ENCODE measurements around the gene CDK14. TPM values are rescaled to one million over a fixed set of nuclear protein-coding genes. Genes with fewer than 3 reads are reported as not detected.

CDK14 gene
- total and polyA plus RNA-seq, 2 of the 8 experiments (the other 6 are each of a cell fraction or from before 2014, with no cell fraction given) = 5.5 to 47.3 TPM

DNA sequence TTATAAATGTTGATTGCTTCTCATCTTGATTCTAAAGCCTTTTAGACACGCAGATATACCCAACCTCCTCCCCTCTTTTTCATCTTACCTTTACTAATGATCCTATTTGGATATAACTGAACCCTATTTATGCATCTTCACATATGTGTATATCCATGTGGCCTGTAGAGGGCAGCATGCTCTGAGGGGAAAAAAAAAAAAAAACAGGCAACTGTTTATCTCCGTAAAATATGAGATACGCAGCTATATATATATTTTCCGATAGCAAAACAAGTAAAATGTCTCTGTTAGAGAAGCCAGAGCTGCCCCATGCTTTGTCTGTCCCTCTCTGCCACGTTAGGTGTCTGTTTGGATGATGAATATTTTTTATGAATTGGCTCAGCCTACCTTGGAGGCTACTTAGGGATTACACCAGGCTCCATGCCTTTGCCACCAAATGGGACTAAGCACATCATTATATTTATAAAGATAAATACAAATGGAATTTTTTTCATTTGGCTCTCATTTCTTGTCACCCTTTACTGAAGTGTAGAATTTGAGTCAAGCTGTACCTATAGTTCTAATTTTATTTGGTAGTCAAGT lies 493.4 kb downstream of the CDK14 start:
- no peaks in the 10 kb centered on the region for H3K9me3 ChIP-seq (ENCODE audit: insufficient read depth in 2 of 2, low read depth in 1 of 2, low read length in 1 of 2)
- no peak overlapping the region for H3K4me3 ChIP-seq (ENCODE audit: extremely low read depth in 1 of 4, insufficient read depth in 2 of 4, low read depth in 3 of 4, low read length in 4 of 4)
- no peak overlapping the region for H4K5ac ChIP-seq (ENCODE audit: insufficient read length, low read depth, low read length)
- no peak overlapping the region for H3K9ac ChIP-seq (replicated peaks in 1 of 4; ENCODE audit: extremely low read depth in 1 of 4, low read depth in 3 of 4, low read length in 3 of 4)
- H4K20me1 ChIP-seq (replicated peaks in 1 of 2; ENCODE audit: control insufficient read depth in 1 of 2, insufficient read depth in 2 of 2, low read length in 2 of 2) = no peaks in the 10 kb centered on the region
- H2BK15ac ChIP-seq (ENCODE audit: low read length) = no peak overlapping the region
- H3K79me2 ChIP-seq (ENCODE audit: control insufficient read depth in 1 of 2, insufficient read depth in 2 of 2, low read length in 2 of 2) = no peaks in the 10 kb centered on the region
- FAIRE-seq (peak; percentile 7), DNase-seq (ENCODE audit: low read depth in 1 of 2, low spot score in 2 of 2) (no peak)
- no peak overlapping the region for H3K14ac ChIP-seq (ENCODE audit: insufficient read length)
- 57% methylated on average over 5 of the region's 5 CpGs; no CpG with 5 or more reads in 1 of the 2 experiments for WGBS, 2 experiments (ENCODE audit: extremely low coverage in 1 of 2, insufficient coverage in 1 of 2, insufficient read length in 1 of 2, insufficient replicate concordance in 2 of 2, low coverage in 1 of 2, low lambda C conversion rate in 2 of 2, missing lambda C conversion rate in 1 of 2)
- H2BK12ac ChIP-seq (ENCODE audit: low read depth, low read length) = no peak overlapping the region
- no peak overlapping the region for H4K8ac ChIP-seq (ENCODE audit: extremely low read depth, insufficient read depth, low read length)
- H3K4me1 ChIP-seq (replicated peaks in 1 of 4; ENCODE audit: control insufficient read depth in 3 of 4, insufficient read depth in 4 of 4, low read length in 3 of 4) = no peaks in the 10 kb centered on the region
- no peak overlapping the region for H2BK120ac ChIP-seq (replicated peaks; ENCODE audit: low read depth, low read length)
- H3K4ac ChIP-seq (replicated peaks; ENCODE audit: insufficient read length, low read depth, low read length) = no peak overlapping the region
- no peak overlapping the region for H2AFZ ChIP-seq (ENCODE audit: low read length)
- ChIA-PET CTCF (ENCODE audit: partially characterized antibody) (interaction anchor here (0.6 to 3.0 kb wide), 26 partner anchors 8 to 669 kb away, joined by 3 to 16 read pairs (median 4); no protein-coding TSS in a partner anchor), POLR2A (ENCODE audit: partially characterized antibody) (no interaction called here)
- H3K27ac ChIP-seq (ENCODE audit: low read depth, low read length) = no peak overlapping the region
- H2BK20ac ChIP-seq (ENCODE audit: low read length) = no peak overlapping the region
- no peaks in the 10 kb centered on the region for H3K23me2 ChIP-seq (ENCODE audit: low read depth, low read length)
- peaks cover 0 to 1% (median 0%) of the 10 kb centered on the region in 4 experiments; a peak in 1 of 7 replicates for H3K27me3 ChIP-seq (replicated peaks in 1 of 4; ENCODE audit: control insufficient read depth in 3 of 4, extremely low read depth in 1 of 4, insufficient read depth in 3 of 4, low read length in 3 of 4)
- no peak overlapping the region; a peak in 1 of 4 replicates for H3K4me2 ChIP-seq (ENCODE audit: insufficient read depth in 1 of 2, low read depth in 2 of 2, low read length in 2 of 2)
- H3K18ac ChIP-seq (ENCODE audit: extremely low read depth, low read length) = no peak overlapping the region
- no peak overlapping the region for H2AK5ac ChIP-seq (ENCODE audit: low read depth, low read length)
- H4K91ac ChIP-seq (replicated peaks; ENCODE audit: insufficient read length, low read length) = no peak overlapping the region
- H3K56ac ChIP-seq (replicated peaks; ENCODE audit: insufficient read length, low read depth, low read length) = no peak overlapping the region
- H3K36me3 ChIP-seq (ENCODE audit: control insufficient read depth in 2 of 4, insufficient read depth in 4 of 4, low read length in 3 of 4) = no peaks in the 10 kb centered on the region
- no peak overlapping the region for H3K23ac ChIP-seq (ENCODE audit: insufficient read length)
- H2BK5ac ChIP-seq (ENCODE audit: low read depth, low read length) = no peak overlapping the region
- no peaks in the 10 kb centered on the region for H3K79me1 ChIP-seq (ENCODE audit: low read depth, low read length)
- no peak for TF ChIP-seq BACH1 (IDR thresholded peaks at IDR 0.05; ENCODE audit: low read length)
- TF ChIP-seq SAP30 (IDR thresholded peaks at IDR 0.05; ENCODE audit: insufficient read depth, insufficient replicate concordance, low read length) = no peak
- no peak for TF ChIP-seq CHD1 (IDR thresholded peaks at IDR 0.05; ENCODE audit: low read depth, low read length)
- TF ChIP-seq, protein P1, sequence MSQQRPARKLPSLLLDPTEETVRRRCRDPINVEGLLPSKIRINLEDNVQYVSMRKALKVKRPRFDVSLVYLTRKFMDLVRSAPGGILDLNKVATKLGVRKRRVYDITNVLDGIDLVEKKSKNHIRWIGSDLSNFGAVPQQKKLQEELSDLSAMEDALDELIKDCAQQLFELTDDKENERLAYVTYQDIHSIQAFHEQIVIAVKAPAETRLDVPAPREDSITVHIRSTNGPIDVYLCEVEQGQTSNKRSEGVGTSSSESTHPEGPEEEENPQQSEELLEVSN (IDR thresholded peaks at IDR 0.05) = no peak
- TF ChIP-seq, protein P2, sequence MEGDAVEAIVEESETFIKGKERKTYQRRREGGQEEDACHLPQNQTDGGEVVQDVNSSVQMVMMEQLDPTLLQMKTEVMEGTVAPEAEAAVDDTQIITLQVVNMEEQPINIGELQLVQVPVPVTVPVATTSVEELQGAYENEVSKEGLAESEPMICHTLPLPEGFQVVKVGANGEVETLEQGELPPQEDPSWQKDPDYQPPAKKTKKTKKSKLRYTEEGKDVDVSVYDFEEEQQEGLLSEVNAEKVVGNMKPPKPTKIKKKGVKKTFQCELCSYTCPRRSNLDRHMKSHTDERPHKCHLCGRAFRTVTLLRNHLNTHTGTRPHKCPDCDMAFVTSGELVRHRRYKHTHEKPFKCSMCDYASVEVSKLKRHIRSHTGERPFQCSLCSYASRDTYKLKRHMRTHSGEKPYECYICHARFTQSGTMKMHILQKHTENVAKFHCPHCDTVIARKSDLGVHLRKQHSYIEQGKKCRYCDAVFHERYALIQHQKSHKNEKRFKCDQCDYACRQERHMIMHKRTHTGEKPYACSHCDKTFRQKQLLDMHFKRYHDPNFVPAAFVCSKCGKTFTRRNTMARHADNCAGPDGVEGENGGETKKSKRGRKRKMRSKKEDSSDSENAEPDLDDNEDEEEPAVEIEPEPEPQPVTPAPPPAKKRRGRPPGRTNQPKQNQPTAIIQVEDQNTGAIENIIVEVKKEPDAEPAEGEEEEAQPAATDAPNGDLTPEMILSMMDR (IDR thresholded peaks at IDR 0.05; ENCODE audit: control extremely low read depth in 1 of 3, insufficient read depth in 1 of 3, low read depth in 1 of 3, low read length in 3 of 3) = peak in 1 of 3 experiments; percentile 51; a peak in 2 of 4 replicates
- TF ChIP-seq RXRA (IDR thresholded peaks at IDR 0.05; ENCODE audit: insufficient read depth, low read depth, low read length) = no peak
- TF ChIP-seq SP4 (IDR thresholded peaks at IDR 0.05; ENCODE audit: low read length) = no peak
- TF ChIP-seq KDM4A (IDR thresholded peaks at IDR 0.05; ENCODE audit: low read depth, low read length, severe bottlenecking) = no peak
- peak; percentile 51 to 59 for TF ChIP-seq RAD21 (IDR thresholded peaks at IDR 0.05 in 1 of 2, conservative IDR thresholded peaks at IDR 0.05 in 1 of 2; ENCODE audit: low read depth in 2 of 2, low read length in 2 of 2)
